ENCODE measurements around the gene VWA5B2.

Gene VWA5B2

DNA sequence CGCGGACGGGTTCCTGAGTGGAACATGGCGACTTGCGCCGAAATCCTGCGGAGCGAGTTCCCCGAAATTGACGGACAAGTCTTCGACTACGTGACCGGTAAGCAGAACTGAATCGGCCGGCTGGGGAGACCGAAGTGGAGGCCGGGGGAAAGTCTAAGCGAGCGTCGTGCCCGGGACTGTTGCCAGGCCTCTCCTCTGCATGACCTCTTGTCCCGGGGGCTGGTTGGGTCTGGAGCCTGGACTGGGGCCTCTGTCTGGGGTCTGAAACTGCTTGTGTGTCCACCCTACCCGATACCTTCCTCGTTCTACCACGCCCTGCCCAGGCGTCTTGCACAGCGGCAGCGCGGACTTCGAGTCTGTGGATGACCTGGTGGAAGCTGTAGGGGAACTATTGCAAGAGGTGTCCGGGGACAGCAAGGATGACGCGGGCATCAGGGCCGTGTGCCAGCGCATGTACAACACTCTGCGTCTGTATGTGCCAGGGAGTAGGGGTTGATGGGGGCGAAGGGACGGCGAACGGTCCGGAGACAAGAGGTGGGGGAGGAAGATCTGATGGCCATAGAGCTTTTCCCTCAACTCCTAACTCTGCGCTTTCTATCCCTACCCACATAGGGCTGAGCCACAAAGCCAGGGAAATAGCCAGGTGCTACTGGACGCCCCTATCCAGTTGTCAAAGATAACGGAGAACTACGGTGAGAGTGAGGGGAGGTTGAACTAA, 43.0 kb upstream of the VWA5B2 start, which contains the start of gene ABCF3:
Gene ABCF3 (plus strand): TSS at position 16 of the 718 bp plus-strand sequence. CDS start 9 bp downstream, at position 25.
- peak; percentile 13 for DNase-seq (ENCODE audit: low read depth)

GRCh38 chr3:184186902-184187207, 42.5 kb upstream of the VWA5B2 start:
- TF ChIP-seq, protein P1, sequence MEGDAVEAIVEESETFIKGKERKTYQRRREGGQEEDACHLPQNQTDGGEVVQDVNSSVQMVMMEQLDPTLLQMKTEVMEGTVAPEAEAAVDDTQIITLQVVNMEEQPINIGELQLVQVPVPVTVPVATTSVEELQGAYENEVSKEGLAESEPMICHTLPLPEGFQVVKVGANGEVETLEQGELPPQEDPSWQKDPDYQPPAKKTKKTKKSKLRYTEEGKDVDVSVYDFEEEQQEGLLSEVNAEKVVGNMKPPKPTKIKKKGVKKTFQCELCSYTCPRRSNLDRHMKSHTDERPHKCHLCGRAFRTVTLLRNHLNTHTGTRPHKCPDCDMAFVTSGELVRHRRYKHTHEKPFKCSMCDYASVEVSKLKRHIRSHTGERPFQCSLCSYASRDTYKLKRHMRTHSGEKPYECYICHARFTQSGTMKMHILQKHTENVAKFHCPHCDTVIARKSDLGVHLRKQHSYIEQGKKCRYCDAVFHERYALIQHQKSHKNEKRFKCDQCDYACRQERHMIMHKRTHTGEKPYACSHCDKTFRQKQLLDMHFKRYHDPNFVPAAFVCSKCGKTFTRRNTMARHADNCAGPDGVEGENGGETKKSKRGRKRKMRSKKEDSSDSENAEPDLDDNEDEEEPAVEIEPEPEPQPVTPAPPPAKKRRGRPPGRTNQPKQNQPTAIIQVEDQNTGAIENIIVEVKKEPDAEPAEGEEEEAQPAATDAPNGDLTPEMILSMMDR (IDR thresholded peaks at IDR 0.05; ENCODE audit: control insufficient read depth, extremely low read depth, insufficient read depth), result no peak
- no peak for DNase-seq (ENCODE audit: low read depth)

More for the DNA sequence above, 43.0 kb upstream of the VWA5B2 start, which contains the start of gene ABCF3:
- TF ChIP-seq, protein P1 (IDR thresholded peaks at IDR 0.05; ENCODE audit: control insufficient read depth, extremely low read depth, insufficient read depth), result no peak
- peak within 1 kb of the TSS; percentile 83 for H3K4me3 ChIP-seq (ENCODE audit: low read depth, low read length)

DNA sequence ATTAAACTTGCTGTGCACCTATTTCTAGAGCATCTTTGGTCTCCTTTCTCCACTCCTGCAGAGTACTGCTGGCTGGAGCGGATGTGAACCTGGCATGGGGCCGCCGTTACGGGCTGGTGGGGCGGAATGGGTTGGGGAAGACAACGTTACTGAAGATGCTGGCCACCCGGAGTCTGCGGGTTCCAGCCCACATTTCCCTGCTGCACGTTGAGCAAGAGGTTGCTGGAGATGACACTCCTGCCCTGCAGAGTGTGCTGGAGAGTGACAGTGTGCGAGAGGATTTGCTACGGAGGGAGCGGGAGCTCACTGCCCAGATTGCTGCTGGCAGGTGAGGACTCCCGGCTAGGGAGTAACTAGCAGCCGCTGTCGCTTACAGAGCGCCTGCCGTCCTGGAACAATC, 41.3 kb upstream of the VWA5B2 start:
- H3K4me3 ChIP-seq (ENCODE audit: low read depth, low read length), result no peak overlapping the region
- TF ChIP-seq, protein P1 (IDR thresholded peaks at IDR 0.05; ENCODE audit: control insufficient read depth, extremely low read depth, insufficient read depth), result no peak
- no peak for DNase-seq (ENCODE audit: low read depth)

More at GRCh38 chr3:184186902-184187207, 42.5 kb upstream of the VWA5B2 start:
- peak overlapping the region; percentile 83 for H3K4me3 ChIP-seq (ENCODE audit: low read depth, low read length)

DNA sequence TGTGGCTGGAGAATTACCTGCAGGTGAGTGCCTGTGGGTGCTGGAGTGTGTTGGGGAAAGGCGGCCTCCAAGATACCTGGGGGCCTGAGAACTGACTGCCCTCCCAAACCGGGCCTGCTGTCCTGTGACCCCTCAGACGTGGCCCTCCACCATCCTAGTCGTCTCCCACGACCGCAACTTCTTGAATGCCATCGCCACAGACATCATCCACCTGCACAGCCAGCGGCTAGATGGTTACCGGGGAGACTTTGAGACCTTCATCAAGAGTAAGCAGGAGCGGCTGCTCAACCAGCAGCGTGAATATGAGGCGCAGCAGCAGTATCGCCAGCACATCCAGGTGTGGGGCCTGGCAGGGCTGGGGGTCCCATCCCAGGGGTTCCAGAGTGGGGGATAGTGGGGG, 40.0 kb upstream of the VWA5B2 start:
- DNase-seq (ENCODE audit: low read depth), result no peak
- H3K4me3 ChIP-seq (ENCODE audit: low read depth, low read length), result no peak overlapping the region
- TF ChIP-seq, protein P1 (IDR thresholded peaks at IDR 0.05; ENCODE audit: control insufficient read depth, extremely low read depth, insufficient read depth), result no peak

DNA sequence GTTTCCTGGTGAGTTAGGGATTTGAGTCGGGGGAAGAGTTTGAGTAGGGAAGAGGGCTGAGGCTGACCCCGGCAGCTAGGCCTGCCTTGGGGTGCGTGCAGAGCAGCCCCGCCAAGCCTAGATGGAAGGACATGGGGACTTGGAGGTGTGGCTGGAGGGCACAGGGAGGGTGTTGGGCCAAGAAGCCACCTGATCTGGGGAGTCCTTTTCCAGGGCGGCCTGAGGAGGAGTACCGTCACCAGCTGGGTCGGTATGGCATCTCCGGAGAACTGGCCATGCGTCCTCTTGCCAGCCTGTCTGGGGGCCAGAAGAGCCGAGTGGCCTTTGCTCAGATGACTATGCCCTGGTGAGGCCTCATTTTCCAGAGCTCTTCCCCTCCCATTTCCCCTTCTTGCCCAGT, 36.5 kb upstream of the VWA5B2 start:
- H3K4me3 ChIP-seq (ENCODE audit: low read depth, low read length), result no peak overlapping the region
- TF ChIP-seq, protein P1 (IDR thresholded peaks at IDR 0.05; ENCODE audit: control insufficient read depth, extremely low read depth, insufficient read depth), result no peak
- no peak for DNase-seq (ENCODE audit: low read depth)

GRCh38 chr3:184193991-184194539, 35.3 kb upstream of the VWA5B2 start:
- TF ChIP-seq, protein P1 (IDR thresholded peaks at IDR 0.05; ENCODE audit: control insufficient read depth, extremely low read depth, insufficient read depth), result no peak
- no peak overlapping the region for H3K4me3 ChIP-seq (ENCODE audit: low read depth, low read length)
- DNase-seq (ENCODE audit: low read depth), result no peak
